HEK293 (cell line): ENCODE measurements around the gene ZNF28.
"Not testable (repeated sequence)": the region's sequence is repeated elsewhere in the genome, so short reads cannot be mapped to it uniquely, and the experiment has no call there.

Source experiments
- CTCF ChIA-PET: fragments of 350-600 bp; formaldehyde crosslinking; extraction: SDS; loops from one replicate; lab custom pipeline; 2021; ENCODE audit warnings: antibody characterized with exemption; lab: Yijun Ruan, JAX
- POLR2A ChIA-PET: fragments of 300-600 bp; formaldehyde crosslinking; extraction: SDS; loops from one replicate; lab custom pipeline; 2020; ENCODE audit warnings: antibody characterized with exemption, inconsistent platforms; lab: Yijun Ruan, JAX
- H3K27ac ChIP-seq: fragments of 200-500 bp; sonication (Bioruptor generic); 2 replicates; pipeline ENCODE4 v1.5.1; 2014; ENCODE audit warnings: low read depth, low read length, control low read depth, inconsistent platforms; ENCODE audit errors: extremely low read depth
- H3K36me3 ChIP-seq, 2 experiments: fragments of 200-500 bp in 1 of 2; sonication (Bioruptor generic) in 1 of 2; 1 replicate in 1 of 2; 2 replicates in 1 of 2; pipeline ENCODE4 v1.5.1; 2014 to 2017; ENCODE audit warnings: inconsistent platforms in 2 of 2, low read length in 2 of 2; ENCODE audit not compliant: control insufficient read depth in 2 of 2, insufficient read depth in 1 of 2
- H3K4me1 ChIP-seq: fragments of 200-500 bp; sonication (Bioruptor generic); 2 replicates; pipeline ENCODE4 v1.5.1; 2014; ENCODE audit warnings: mild to moderate bottlenecking, low read length, inconsistent platforms; ENCODE audit not compliant: control insufficient read depth, insufficient read depth
- H3K4me3 ChIP-seq: 2 replicates; pipeline ENCODE4 v1.5.1; 2011; ENCODE audit warnings: low read depth, mild to moderate bottlenecking, control low read depth, low read length, moderate library complexity
- H3K9me3 ChIP-seq: fragments of 200-500 bp; sonication (Bioruptor generic); 2 replicates; pipeline ENCODE4 v1.5.1; 2014; ENCODE audit warnings: low read depth, low read length, inconsistent platforms; ENCODE audit not compliant: control insufficient read depth, insufficient read depth
- PRDM1 ChIP-seq: fragments of 450-650 bp; formaldehyde crosslinking; IDR thresholded peaks from 2 replicates; pipeline ENCODE4; 2016; ENCODE audit warnings: missing biosample characterization, missing genetic modification characterization
- REPIN1 ChIP-seq: fragments of 450-650 bp; formaldehyde crosslinking; IDR thresholded peaks from 2 replicates; pipeline ENCODE4 v1.5.1; 2017; ENCODE audit warnings: missing biosample characterization, missing genetic modification characterization, low read depth
- ZBTB8A ChIP-seq: fragments of 450-650 bp; formaldehyde crosslinking; IDR thresholded peaks from 2 replicates; pipeline ENCODE4 v1.5.1; 2016; ENCODE audit warnings: missing biosample characterization, missing genetic modification characterization
- ZNF114 ChIP-seq: fragments of 450-650 bp; formaldehyde crosslinking; IDR thresholded peaks from 2 replicates; pipeline ENCODE4 v1.5.0; 2017; ENCODE audit warnings: missing biosample characterization, missing genetic modification characterization
- ZNF175 ChIP-seq: fragments of 450-650 bp; formaldehyde crosslinking; IDR thresholded peaks from 2 replicates; pipeline ENCODE4 v1.5.1; 2016; ENCODE audit warnings: missing biosample characterization, missing genetic modification characterization
- ZNF248 ChIP-seq: fragments of 450-650 bp; formaldehyde crosslinking; IDR thresholded peaks from 2 replicates; pipeline ENCODE4 v1.5.1; 2017; ENCODE audit warnings: missing biosample characterization, missing genetic modification characterization
- ZNF266 ChIP-seq: fragments of 450-650 bp; formaldehyde crosslinking; IDR thresholded peaks from 2 replicates; pipeline ENCODE4 v1.5.1; 2016; ENCODE audit warnings: missing biosample characterization, missing genetic modification characterization, low read depth
- ZNF292 ChIP-seq: fragments of 450-650 bp; formaldehyde crosslinking; IDR thresholded peaks from 2 replicates; pipeline ENCODE4 v1.5.1; 2016; ENCODE audit warnings: low read depth, missing biosample characterization, missing genetic modification characterization, borderline replicate concordance
- ZNF354C ChIP-seq: fragments of 450-650 bp; formaldehyde crosslinking; IDR thresholded peaks from 2 replicates; pipeline ENCODE4 v1.5.1; 2016; ENCODE audit warnings: missing biosample characterization, missing genetic modification characterization, low read depth, borderline replicate concordance
- ZNF391 ChIP-seq: fragments of 450-650 bp; formaldehyde crosslinking; IDR thresholded peaks from 2 replicates; pipeline ENCODE4 v1.5.1; 2016; ENCODE audit warnings: low read depth, missing biosample characterization, missing genetic modification characterization, borderline replicate concordance
- ZNF433 ChIP-seq: fragments of 450-650 bp; formaldehyde crosslinking; IDR thresholded peaks from 2 replicates; pipeline ENCODE4 v1.5.1; 2016; ENCODE audit warnings: missing biosample characterization, missing genetic modification characterization, low read depth
- ZNF510 ChIP-seq: fragments of 450-650 bp; formaldehyde crosslinking; IDR thresholded peaks from 2 replicates; pipeline ENCODE4 v1.5.1; 2018; ENCODE audit warnings: mild to moderate bottlenecking, missing genetic modification characterization, missing biosample characterization; ENCODE audit not compliant: insufficient replicate concordance
- ZNF701 ChIP-seq: fragments of 450-650 bp; formaldehyde crosslinking; IDR thresholded peaks from 2 replicates; pipeline ENCODE4 v1.5.1; 2016; ENCODE audit warnings: missing biosample characterization, missing genetic modification characterization
- TF ChIP-seq, protein P1 (sequence below): fragments of 450-650 bp; formaldehyde crosslinking; conservative IDR thresholded peaks from 2 replicates; pipeline ENCODE4 v1.5.1; 2016; ENCODE audit warnings: low read depth, missing biosample characterization, missing genetic modification characterization
- TF ChIP-seq, protein P2 (sequence below): fragments of 450-650 bp; formaldehyde crosslinking; IDR thresholded peaks from 2 replicates; pipeline ENCODE4 v1.5.1; 2017; ENCODE audit warnings: missing biosample characterization, missing genetic modification characterization
- TF ChIP-seq, protein P3 (sequence below): fragments of 450-650 bp; formaldehyde crosslinking; IDR thresholded peaks from 2 replicates; pipeline ENCODE4 v1.5.1; 2017; ENCODE audit warnings: missing biosample characterization, missing genetic modification characterization
- TF ChIP-seq, protein P4 (sequence below): fragments of 450-650 bp; formaldehyde crosslinking; IDR thresholded peaks from 2 replicates; pipeline ENCODE4 v1.5.1; 2016; ENCODE audit warnings: missing biosample characterization, missing genetic modification characterization, low read depth
- TF ChIP-seq, protein P5 (sequence below): fragments of 450-650 bp; formaldehyde crosslinking; IDR thresholded peaks from 2 replicates; pipeline ENCODE4 v1.5.1; 2016; ENCODE audit warnings: missing biosample characterization, missing genetic modification characterization
- TF ChIP-seq, protein P6 (sequence below): fragments of 450-650 bp; IDR thresholded peaks from 2 replicates; pipeline ENCODE4 v1.5.1; 2018; ENCODE audit warnings: missing biosample characterization, missing genetic modification characterization

Gene ZNF28

DNA sequence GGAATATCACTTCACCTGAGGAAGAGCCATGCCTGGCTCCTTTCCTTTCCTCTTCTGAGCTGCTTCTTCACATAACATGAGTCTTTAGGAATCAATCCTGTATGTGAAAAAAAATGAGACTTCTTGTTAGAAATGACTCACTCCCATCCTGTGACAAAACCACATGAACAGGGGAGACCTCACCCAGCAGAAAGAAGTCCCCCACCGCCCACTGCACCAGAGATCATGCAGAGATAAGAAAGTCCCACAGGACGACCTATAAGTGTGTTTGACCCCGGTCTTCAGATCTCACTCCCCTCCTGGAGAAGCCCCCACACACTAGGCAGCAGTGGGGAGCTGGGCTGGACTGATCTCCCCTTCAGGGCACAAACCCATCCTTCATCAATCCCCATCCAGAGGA, 42.6 kb downstream of the ZNF28 start:
- Histone ChIP-seq H3K4me1 (no peaks in the 10 kb centered on the region), H3K27ac (no peak overlapping the region), H3K36me3 (no peaks in the 10 kb centered on the region), H3K9me3 (no peaks in the 10 kb centered on the region), H3K4me3 (no peak overlapping the region)
- POLR2A ChIA-PET, result interaction anchor here (0.7 kb wide), 1 partner anchor 17 kb away, joined by 4 read pairs; no protein-coding TSS in a partner anchor
- TF ChIP-seq, protein P1, sequence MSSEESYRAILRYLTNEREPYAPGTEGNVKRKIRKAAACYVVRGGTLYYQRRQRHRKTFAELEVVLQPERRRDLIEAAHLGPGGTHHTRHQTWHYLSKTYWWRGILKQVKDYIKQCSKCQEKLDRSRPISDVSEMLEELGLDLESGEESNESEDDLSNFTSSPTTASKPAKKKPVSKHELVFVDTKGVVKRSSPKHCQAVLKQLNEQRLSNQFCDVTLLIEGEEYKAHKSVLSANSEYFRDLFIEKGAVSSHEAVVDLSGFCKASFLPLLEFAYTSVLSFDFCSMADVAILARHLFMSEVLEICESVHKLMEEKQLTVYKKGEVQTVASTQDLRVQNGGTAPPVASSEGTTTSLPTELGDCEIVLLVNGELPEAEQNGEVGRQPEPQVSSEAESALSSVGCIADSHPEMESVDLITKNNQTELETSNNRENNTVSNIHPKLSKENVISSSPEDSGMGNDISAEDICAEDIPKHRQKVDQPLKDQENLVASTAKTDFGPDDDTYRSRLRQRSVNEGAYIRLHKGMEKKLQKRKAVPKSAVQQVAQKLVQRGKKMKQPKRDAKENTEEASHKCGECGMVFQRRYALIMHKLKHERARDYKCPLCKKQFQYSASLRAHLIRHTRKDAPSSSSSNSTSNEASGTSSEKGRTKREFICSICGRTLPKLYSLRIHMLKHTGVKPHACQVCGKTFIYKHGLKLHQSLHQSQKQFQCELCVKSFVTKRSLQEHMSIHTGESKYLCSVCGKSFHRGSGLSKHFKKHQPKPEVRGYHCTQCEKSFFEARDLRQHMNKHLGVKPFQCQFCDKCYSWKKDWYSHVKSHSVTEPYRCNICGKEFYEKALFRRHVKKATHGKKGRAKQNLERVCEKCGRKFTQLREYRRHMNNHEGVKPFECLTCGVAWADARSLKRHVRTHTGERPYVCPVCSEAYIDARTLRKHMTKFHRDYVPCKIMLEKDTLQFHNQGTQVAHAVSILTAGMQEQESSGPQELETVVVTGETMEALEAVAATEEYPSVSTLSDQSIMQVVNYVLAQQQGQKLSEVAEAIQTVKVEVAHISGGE (tag by site-specific recombination), result no peak
- TF ChIP-seq ZNF114 (tag by site-specific recombination) (no peak), ZNF266 (tag by site-specific recombination) (no peak), ZNF701 (tag by site-specific recombination) (no peak), ZNF292 (tag by site-specific recombination) (no peak), ZNF510 (tag by site-specific recombination) (no peak), ZBTB8A (tag by site-specific recombination) (no peak), ZNF354C (tag by site-specific recombination) (no peak), ZNF175 (tag by site-specific recombination) (no peak), REPIN1 (tag by site-specific recombination) (no peak), ZNF391 (no peak), ZNF248 (tag by site-specific recombination) (no peak), PRDM1 (no peak), ZNF433 (tag by site-specific recombination) (no peak)
- TF ChIP-seq, protein P2, sequence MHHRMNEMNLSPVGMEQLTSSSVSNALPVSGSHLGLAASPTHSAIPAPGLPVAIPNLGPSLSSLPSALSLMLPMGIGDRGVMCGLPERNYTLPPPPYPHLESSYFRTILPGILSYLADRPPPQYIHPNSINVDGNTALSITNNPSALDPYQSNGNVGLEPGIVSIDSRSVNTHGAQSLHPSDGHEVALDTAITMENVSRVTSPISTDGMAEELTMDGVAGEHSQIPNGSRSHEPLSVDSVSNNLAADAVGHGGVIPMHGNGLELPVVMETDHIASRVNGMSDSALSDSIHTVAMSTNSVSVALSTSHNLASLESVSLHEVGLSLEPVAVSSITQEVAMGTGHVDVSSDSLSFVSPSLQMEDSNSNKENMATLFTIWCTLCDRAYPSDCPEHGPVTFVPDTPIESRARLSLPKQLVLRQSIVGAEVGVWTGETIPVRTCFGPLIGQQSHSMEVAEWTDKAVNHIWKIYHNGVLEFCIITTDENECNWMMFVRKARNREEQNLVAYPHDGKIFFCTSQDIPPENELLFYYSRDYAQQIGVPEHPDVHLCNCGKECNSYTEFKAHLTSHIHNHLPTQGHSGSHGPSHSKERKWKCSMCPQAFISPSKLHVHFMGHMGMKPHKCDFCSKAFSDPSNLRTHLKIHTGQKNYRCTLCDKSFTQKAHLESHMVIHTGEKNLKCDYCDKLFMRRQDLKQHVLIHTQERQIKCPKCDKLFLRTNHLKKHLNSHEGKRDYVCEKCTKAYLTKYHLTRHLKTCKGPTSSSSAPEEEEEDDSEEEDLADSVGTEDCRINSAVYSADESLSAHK (tag by site-specific recombination), result no peak
- TF ChIP-seq, protein P3, sequence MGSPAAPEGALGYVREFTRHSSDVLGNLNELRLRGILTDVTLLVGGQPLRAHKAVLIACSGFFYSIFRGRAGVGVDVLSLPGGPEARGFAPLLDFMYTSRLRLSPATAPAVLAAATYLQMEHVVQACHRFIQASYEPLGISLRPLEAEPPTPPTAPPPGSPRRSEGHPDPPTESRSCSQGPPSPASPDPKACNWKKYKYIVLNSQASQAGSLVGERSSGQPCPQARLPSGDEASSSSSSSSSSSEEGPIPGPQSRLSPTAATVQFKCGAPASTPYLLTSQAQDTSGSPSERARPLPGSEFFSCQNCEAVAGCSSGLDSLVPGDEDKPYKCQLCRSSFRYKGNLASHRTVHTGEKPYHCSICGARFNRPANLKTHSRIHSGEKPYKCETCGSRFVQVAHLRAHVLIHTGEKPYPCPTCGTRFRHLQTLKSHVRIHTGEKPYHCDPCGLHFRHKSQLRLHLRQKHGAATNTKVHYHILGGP (tag by site-specific recombination), result no peak
- TF ChIP-seq, protein P4, sequence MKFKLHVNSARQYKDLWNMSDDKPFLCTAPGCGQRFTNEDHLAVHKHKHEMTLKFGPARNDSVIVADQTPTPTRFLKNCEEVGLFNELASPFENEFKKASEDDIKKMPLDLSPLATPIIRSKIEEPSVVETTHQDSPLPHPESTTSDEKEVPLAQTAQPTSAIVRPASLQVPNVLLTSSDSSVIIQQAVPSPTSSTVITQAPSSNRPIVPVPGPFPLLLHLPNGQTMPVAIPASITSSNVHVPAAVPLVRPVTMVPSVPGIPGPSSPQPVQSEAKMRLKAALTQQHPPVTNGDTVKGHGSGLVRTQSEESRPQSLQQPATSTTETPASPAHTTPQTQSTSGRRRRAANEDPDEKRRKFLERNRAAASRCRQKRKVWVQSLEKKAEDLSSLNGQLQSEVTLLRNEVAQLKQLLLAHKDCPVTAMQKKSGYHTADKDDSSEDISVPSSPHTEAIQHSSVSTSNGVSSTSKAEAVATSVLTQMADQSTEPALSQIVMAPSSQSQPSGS (tag by site-specific recombination), result no peak
- TF ChIP-seq, protein P5, sequence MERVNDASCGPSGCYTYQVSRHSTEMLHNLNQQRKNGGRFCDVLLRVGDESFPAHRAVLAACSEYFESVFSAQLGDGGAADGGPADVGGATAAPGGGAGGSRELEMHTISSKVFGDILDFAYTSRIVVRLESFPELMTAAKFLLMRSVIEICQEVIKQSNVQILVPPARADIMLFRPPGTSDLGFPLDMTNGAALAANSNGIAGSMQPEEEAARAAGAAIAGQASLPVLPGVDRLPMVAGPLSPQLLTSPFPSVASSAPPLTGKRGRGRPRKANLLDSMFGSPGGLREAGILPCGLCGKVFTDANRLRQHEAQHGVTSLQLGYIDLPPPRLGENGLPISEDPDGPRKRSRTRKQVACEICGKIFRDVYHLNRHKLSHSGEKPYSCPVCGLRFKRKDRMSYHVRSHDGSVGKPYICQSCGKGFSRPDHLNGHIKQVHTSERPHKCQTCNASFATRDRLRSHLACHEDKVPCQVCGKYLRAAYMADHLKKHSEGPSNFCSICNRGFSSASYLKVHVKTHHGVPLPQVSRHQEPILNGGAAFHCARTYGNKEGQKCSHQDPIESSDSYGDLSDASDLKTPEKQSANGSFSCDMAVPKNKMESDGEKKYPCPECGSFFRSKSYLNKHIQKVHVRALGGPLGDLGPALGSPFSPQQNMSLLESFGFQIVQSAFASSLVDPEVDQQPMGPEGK (tag by site-specific recombination), result no peak
- TF ChIP-seq, protein P6, sequence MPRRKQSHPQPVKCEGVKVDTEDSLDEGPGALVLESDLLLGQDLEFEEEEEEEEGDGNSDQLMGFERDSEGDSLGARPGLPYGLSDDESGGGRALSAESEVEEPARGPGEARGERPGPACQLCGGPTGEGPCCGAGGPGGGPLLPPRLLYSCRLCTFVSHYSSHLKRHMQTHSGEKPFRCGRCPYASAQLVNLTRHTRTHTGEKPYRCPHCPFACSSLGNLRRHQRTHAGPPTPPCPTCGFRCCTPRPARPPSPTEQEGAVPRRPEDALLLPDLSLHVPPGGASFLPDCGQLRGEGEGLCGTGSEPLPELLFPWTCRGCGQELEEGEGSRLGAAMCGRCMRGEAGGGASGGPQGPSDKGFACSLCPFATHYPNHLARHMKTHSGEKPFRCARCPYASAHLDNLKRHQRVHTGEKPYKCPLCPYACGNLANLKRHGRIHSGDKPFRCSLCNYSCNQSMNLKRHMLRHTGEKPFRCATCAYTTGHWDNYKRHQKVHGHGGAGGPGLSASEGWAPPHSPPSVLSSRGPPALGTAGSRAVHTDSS (tag by site-specific recombination), result no peak
- CTCF ChIA-PET, result no interaction called here

DNA sequence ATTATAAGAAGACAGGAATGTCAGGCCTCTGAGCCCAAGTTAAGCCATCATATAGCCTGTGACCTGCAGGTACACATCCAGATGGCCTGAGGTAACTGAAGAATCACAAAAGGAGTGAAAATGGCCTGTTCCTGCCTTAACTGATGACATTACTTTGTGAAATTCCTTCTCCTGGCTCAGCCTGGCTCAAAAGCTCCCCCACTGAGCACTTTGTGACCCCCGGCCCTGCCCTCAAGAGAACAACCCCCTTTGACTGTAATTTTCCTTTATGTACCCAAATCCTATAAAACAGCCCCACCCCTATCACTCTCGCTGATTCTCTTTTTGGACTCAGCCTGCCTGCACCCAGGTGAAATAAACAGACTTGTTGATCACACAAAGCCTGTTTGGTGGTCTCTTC, 65.0 kb downstream of the ZNF28 start:
- H3K4me3 ChIP-seq, H3K27ac ChIP-seq, POLR2A ChIA-PET, H3K36me3 ChIP-seq, CTCF ChIA-PET, H3K4me1 ChIP-seq, H3K9me3 ChIP-seq: not testable (repeated sequence)
